Sigmoid colon (tissue), 7 donors: ENCODE data around the gene GOLPH3. TPM values are rescaled to one million over a fixed set of nuclear protein-coding genes. Genes with fewer than 3 reads are reported as not detected.

ENCODE experiments used
- DNase-seq: peaks from one replicate; pipeline ENCODE4 v3.0.0-alpha.2; 2019
- H3K27ac ChIP-seq, 4 donors: fragments of 200-600 bp; sonication (generic); one replicate each; pipeline ENCODE4 v1.5.1; 2016 to 2019; ENCODE audit warnings: mild to moderate bottlenecking in 1 of 4
- H3K27me3 ChIP-seq, 3 donors: fragments of 200-600 bp; sonication (generic); one replicate each; pipeline ENCODE4 v1.5.1; 2019; ENCODE audit warnings: mild to moderate bottlenecking in 1 of 3
- H3K36me3 ChIP-seq, 4 donors: fragments of 200-600 bp; sonication (generic); one replicate each; pipeline ENCODE4 v1.5.1; 2016 to 2019
- H3K4me1 ChIP-seq, 4 donors: fragments of 200-600 bp; sonication (generic); one replicate each; pipeline ENCODE4 v1.5.1; 2017 to 2019
- H3K4me3 ChIP-seq, 4 donors: fragments of 200-600 bp; sonication (generic); one replicate each; pipeline ENCODE4 v1.5.1; 2017 to 2019; ENCODE audit warnings: mild to moderate bottlenecking in 2 of 4, moderate library complexity in 1 of 4
- H3K9me3 ChIP-seq, 4 donors: fragments of 200-600 bp in 3 of 4; sonication (generic) in 3 of 4; one replicate each; pipeline versions ENCODE4 v1.5.1 to v1.6.1; 2013 to 2019
- CTCF ChIP-seq, 4 experiments: fragments of 450-650 bp in 3 of 4; fragments of 200-600 bp in 1 of 4; IDR thresholded peaks; one replicate each; pipeline ENCODE4 v1.5.1; 2016 to 2019; ENCODE audit warnings: antibody characterized with exemption in 4 of 4, mild to moderate bottlenecking in 3 of 4, moderate library complexity in 2 of 4
- EP300 ChIP-seq, 4 donors: sonication (generic); formaldehyde crosslinking; IDR thresholded peaks; one replicate each; pipeline ENCODE4 v1.6.1; 2017; ENCODE audit warnings: antibody characterized with exemption in 4 of 4
- POLR2A ChIP-seq, 2 donors: fragments of 450-650 bp; IDR thresholded peaks; one replicate each; pipeline ENCODE4 v1.6.1; 2016; ENCODE audit warnings: antibody characterized with exemption in 2 of 2, mild to moderate bottlenecking in 2 of 2, moderate library complexity in 2 of 2
- POLR2AphosphoS5 ChIP-seq, 4 donors: sonication (generic); formaldehyde crosslinking; IDR thresholded peaks; one replicate each; pipeline ENCODE4 v1.6.1; 2017; ENCODE audit warnings: antibody characterized with exemption in 4 of 4
- WGBS, 2 donors: extraction: QIAGEN DNeasy Blood & Tissue Kit; methylation state at CpG; one replicate each; pipeline ENCODE4 v1.1.7; 2013; 5-methylcytosine and 5-hydroxymethylcytosine counted together
- intact Hi-C: fragments of 100-400 bp; cut with DNase I; formaldehyde crosslinking; loops from one replicate; pipeline ENCODE4 v1.15.1; 2023
- polyA plus RNA-seq, 3 donors: library from polyadenylated mRNA; stranded (reverse); fragments of 200-250 nt; gene quantifications; one replicate each; pipeline ENCODE4 v1.2.3, GENCODE V29; 2013
- total RNA-seq, 4 donors: library from RNA; depleted of rRNA; stranded (reverse); fragments of >200 nt; gene quantifications; one replicate each; pipeline ENCODE4 v1.1.0, GENCODE V29; 2016
- donor health status: healthy with polysubstance abuse.
- donor health status: Bipolar disorder and iron deficiency.
- donor health status: healthy.

Gene GOLPH3
- total and polyA plus RNA-seq, 7 donors = 63.6 to 247 (median 170) TPM

GRCh38 chr5:32163785-32164184 lies 10.3 kb downstream of the GOLPH3 start:
- DNase-seq = no peak
- H3K27ac ChIP-seq = peak overlapping the region; percentile 11 to 100 (median 86)
- 47 to 67% methylated on average over 2 of the region's 2 CpGs for WGBS, 2 donors
- TF ChIP-seq POLR2A (IDR thresholded peaks at IDR 0.05) = no peak
- TF ChIP-seq POLR2AphosphoS5 (IDR thresholded peaks at IDR 0.05) = no peak
- no peak for TF ChIP-seq CTCF (IDR thresholded peaks at IDR 0.05)
- TF ChIP-seq EP300 (IDR thresholded peaks at IDR 0.05) = no peak
- H3K9me3 ChIP-seq = no peaks in the 10 kb centered on the region
- H3K4me1 ChIP-seq = peaks cover 0 to 78% (median 76%) of the 10 kb centered on the region in 4 donors
- intact Hi-C loops = no loop called here
- no peak overlapping the region for H3K4me3 ChIP-seq
- H3K27me3 ChIP-seq = no peaks in the 10 kb centered on the region
- H3K36me3 ChIP-seq = peaks cover 0 to 20% (median 2%) of the 10 kb centered on the region in 4 donors

- Histone ChIP-seq H3K27me3 (no peaks in the 10 kb centered on the region), H3K4me3 (no peak overlapping the region), H3K27ac (peak overlapping the region in 3 of 4 donors; percentile 74 to 100 (median 99)), H3K4me1 (peaks cover 0 to 80% (median 77%) of the 10 kb centered on the region in 4 donors), H3K9me3 (no peaks in the 10 kb centered on the region), H3K36me3 (peaks cover 0 to 18% (median 2%) of the 10 kb centered on the region in 4 donors)
- DNase-seq = no peak
- WGBS, 2 donors = 74 to 90% methylated on average over 5 of the region's 5 CpGs
- intact Hi-C loops = no loop called here
- TF ChIP-seq EP300 (IDR thresholded peaks at IDR 0.05) = no peak
- no peak for TF ChIP-seq CTCF (IDR thresholded peaks at IDR 0.05)
These were observed 11.1 kb downstream of the GOLPH3 start for GRCh38 chr5:32163053-32163452.

- TF ChIP-seq POLR2A (IDR thresholded peaks at IDR 0.05) = no peak
- no peak for TF ChIP-seq CTCF (IDR thresholded peaks at IDR 0.05)
- TF ChIP-seq EP300 (IDR thresholded peaks at IDR 0.05) = no peak
- no peak for TF ChIP-seq POLR2AphosphoS5 (IDR thresholded peaks at IDR 0.05)
- Histone ChIP-seq H3K4me3 (no peak overlapping the region), H3K4me1 (peaks cover 0 to 70% (median 66%) of the 10 kb centered on the region in 4 donors), H3K36me3 (peaks cover 0 to 4% (median 0%) of the 10 kb centered on the region in 4 donors), H3K27me3 (no peaks in the 10 kb centered on the region), H3K9me3 (no peaks in the 10 kb centered on the region), H3K27ac (peak overlapping the region in 2 of 4 donors; percentile 11 to 55)
- intact Hi-C loops = no loop called here
- WGBS, 2 donors = 95 to 98% methylated on average over 1 of the region's 1 CpG
- DNase-seq = no peak
These were observed 13.9 kb downstream of the GOLPH3 start for GRCh38 chr5:32160228-32160627.

- intact Hi-C loops = no loop called here
- Histone ChIP-seq H3K9me3 (no peaks in the 10 kb centered on the region), H3K4me3 (no peak overlapping the region), H3K27me3 (no peaks in the 10 kb centered on the region), H3K4me1 (peaks cover 0 to 65% (median 64%) of the 10 kb centered on the region in 4 donors), H3K36me3 (peaks cover 0 to 4% (median 0%) of the 10 kb centered on the region in 4 donors), H3K27ac (peak overlapping the region in 3 of 4 donors; percentile 20 to 55 (median 31))
- 74 to 76% methylated on average over 2 of the region's 2 CpGs for WGBS, 2 donors
- DNase-seq = no peak
- no peak for TF ChIP-seq POLR2A (IDR thresholded peaks at IDR 0.05)
- no peak for TF ChIP-seq POLR2AphosphoS5 (IDR thresholded peaks at IDR 0.05)
- TF ChIP-seq EP300 (IDR thresholded peaks at IDR 0.05) = no peak
- no peak for TF ChIP-seq CTCF (IDR thresholded peaks at IDR 0.05)
These were observed 14.6 kb downstream of the GOLPH3 start for GRCh38 chr5:32159328-32160072.
